ENCODE measurements around the gene PINK1. TPM values are rescaled to one million over a fixed set of nuclear protein-coding genes. Genes with fewer than 3 reads are reported as not detected.

The PINK1 gene
- total RNA-seq, 1 donor from 2014 or later = 3.8 TPM

DNA sequence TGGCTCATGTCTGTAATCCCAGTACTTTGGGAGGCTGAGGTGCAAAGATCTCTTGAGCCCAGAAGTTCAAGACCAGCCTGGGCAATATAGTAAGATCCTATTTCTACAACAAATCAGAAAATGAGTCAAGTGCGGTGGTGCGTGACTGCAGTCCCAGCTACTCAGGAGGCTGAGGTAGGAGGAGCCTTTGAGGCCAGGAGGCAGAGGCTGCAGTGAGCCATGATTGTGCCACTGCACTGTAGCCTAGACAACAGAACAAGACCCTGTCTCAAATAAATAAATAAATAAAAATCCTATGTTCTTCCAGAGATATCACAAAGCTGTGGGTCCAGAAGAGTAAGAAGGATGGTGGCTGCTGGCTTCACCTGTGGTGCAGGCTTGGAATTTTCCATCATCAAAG, 22.3 kb upstream of the PINK1 start:
- intact Hi-C loops (cut with micrococcal nuclease) = no loop called here

DNA sequence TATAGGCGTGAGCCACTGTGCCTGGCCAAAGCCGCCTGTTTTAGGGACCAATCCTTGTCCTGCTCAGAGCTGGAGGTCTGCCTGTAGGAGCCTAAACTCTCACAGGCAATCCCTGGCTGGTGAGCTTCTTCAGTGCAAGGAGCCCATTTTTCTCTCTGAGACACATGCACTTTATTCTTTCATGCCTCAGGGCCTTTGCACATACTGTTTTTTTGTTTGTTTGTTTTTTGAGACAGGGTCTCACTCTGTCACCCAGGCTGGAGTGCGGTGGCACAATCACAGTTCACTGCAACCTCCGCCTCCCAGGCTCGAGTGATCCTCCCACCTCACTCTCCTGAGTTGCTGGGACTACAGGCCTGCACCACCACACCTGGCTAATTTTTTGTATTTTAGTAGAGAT, 21.6 kb upstream of the PINK1 start:
- intact Hi-C loops (cut with micrococcal nuclease) = no loop called here

DNA sequence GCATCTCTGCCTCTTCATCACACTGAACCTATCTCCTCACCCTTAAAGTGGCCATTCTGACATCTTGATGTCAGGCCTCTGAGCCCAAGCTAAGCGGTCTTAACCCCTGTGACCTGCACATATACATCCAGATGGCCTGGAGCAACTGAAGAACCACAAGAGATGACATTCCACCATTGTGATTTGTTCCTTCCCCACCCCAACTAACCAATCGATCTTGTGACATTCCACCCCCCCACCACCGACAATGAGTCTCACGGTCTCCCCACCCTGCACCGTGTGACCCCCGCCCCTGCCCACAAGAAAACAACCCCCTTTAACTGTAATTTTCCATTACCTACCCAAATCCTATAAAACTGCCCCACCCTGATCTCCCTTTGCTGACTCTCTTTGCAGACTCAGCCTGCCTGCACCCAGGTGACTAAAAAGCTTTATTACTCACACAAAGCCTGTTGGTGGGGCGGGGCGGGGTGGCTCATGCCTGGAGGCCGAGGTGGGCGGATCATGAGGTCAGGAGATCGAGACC, 21.0 kb upstream of the PINK1 start:
- intact Hi-C loops (cut with micrococcal nuclease) = no loop called here

DNA sequence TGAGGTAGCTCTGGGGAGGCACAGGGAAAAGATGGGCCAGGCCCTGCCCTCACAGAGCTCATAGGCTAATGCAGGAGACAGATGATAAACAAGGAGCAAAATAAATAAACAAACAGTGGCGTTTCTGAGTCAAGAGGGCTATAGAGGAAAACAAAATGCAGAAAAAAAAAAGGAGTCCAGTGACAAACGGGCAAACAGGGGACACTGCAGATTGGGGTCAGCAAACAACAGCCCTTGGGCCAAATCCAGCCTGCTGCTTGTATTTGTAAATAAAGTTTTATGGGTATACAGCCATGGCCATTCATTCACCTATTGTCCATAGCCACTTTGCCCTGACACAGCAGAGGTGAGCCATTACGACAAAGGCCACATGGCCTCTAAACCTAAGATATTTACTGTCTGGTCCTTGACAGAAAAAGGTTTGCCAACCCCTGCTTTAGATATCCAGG, 19.1 kb upstream of the PINK1 start:
- intact Hi-C loops (cut with micrococcal nuclease) = no loop called here

DNA sequence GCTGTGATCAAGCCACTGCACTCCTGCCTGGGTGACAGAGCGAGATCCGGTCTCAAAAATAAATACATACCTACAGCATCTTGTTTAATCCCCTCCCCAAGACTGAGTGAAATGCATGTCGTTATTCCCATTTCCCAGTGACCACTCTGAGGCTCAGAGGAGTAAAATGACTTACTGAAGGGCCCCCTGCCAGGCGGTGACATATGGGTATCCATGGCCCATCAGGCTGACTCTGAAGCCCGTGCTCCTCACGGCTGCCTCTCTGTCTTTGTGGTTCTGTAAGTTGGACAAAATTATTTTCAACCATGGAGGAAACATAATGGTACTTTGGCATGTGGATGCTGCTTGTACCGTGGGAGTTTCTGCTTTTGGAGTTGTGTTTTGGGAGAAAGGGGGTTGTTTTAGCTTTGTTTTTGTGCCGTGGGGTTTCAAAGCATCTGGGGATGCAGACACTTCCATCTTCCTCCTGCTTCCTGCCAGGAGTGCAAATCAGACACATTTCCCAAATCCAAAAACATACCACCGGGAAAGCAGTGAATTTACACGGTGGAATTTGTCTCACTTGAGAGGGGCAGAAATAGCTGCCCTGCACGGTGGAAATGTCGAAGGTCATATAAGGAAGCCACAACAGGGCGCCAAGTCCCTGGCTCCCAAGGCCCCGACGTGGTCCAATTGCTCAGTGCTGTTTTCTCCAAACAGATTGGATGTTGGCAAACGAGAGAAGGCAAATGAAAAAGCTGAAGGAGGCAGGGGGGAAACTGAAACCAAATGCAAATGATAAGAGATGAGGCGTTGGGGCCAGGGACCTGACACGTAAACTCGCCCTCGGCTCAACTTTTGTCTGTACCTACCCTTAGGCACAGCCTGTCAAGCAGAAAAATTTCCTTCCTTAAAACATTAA, 17.1 kb upstream of the PINK1 start:
- intact Hi-C loops (cut with micrococcal nuclease) = no loop called here

DNA sequence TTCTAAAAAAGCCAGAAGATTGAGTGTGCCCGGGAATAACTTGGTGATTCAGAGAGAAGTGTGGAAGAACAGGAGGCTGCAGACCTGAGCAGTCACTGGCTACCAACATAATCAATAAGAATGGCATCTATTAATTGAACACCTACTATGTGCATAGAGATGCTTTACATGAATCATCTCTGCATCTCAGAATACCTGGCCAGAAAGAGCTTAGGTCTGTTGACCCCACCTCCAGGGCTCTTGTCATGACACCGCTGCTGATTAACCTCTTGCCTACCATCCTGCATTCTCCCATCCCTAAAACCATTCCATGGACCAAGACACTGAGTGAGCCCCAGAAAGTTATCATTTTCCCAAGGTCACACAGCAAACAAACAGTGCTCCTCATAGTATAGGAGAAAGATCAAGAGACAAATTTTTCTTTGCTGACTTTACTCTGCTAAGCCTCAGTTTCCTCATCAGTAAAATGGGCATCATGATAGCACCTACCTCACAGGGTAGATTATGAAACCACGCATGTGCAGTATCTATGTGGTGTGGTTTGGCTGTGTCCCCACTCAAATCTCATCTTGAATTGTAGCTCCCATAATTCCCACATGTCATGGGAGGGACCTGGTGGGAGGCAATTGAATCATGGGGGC, 16.3 kb upstream of the PINK1 start:
- intact Hi-C loops (cut with micrococcal nuclease) = no loop called here

DNA sequence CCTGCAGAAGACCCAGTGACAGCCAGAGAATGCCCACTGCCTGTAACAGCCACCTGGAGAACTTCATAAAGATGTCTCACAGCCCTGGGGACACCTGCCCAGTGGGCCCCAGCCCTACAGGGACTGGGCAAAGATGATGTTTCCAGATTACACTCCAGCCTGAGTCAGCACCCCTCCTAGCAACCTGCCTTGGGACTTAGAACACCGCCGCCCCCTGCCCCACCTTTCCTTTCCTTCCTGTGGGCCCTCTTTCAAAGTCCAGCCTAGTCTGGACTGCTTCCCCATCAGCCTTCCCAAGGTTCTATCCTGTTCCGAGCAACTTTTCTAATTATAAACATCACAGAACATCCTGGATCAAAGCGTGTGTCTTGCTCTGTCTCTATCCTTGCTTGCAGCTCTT, 14.7 kb upstream of the PINK1 start:
- intact Hi-C loops (cut with micrococcal nuclease) = no loop called here

DNA sequence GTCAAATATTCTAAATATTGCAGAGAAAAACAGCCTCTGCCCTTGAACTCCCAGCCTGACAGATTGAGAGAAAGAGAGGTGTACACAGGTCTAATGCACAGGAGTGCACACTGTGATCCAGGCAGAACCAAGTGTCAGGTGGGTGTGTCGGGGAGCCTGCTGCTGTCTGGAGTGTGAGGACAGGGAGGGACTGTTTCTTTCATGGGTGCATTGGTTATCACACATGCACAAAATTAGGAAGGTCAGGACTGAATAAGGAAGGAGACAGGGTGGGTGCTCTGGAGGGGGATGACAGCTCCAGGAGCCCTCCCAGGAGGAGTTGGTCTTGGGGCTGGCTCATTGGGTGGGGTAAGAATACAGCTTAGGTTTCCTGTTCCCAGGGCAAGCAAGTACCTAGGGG, 13.3 kb upstream of the PINK1 start:
- intact Hi-C loops (cut with micrococcal nuclease) = no loop called here

DNA sequence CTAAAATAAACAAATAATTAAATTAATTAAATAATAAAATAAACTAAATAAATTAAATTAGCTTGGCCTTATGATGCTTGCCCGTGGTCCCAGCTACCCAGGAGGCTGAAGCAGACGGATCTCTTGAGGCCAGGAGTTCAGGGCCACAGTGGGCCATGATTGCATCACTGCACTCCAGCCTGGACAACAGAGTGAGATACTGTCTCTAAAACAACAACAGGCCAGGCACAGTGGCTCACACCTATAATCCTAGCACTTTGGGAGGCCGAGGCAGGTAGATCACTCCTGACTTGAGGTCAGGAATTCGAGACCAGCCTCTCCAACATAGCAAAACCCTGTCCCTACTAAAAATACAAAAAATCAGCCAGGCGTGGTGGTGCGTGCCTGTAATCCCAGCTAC, 12.2 kb upstream of the PINK1 start:
- intact Hi-C loops (cut with micrococcal nuclease) = no loop called here

DNA sequence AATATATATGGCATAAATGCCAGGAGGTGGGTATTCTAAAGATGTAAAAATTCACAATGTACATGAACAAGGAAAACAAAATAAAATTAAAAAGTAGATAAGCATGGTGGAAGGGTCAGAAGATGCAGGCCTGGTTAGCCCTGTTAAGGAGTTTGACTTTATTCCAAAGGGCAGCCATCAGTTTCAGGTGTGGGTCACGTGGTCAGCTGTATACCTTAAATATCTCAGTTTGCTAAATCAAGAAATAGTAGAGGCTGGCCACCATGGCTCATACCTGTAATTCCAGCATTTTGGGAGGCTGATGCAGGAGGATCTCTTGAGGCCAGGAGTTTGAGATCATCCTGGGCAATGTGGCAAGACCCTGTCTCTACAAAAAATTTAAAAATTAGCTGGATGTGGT, 8.5 kb upstream of the PINK1 start:
- intact Hi-C loops (cut with micrococcal nuclease) = no loop called here

DNA sequence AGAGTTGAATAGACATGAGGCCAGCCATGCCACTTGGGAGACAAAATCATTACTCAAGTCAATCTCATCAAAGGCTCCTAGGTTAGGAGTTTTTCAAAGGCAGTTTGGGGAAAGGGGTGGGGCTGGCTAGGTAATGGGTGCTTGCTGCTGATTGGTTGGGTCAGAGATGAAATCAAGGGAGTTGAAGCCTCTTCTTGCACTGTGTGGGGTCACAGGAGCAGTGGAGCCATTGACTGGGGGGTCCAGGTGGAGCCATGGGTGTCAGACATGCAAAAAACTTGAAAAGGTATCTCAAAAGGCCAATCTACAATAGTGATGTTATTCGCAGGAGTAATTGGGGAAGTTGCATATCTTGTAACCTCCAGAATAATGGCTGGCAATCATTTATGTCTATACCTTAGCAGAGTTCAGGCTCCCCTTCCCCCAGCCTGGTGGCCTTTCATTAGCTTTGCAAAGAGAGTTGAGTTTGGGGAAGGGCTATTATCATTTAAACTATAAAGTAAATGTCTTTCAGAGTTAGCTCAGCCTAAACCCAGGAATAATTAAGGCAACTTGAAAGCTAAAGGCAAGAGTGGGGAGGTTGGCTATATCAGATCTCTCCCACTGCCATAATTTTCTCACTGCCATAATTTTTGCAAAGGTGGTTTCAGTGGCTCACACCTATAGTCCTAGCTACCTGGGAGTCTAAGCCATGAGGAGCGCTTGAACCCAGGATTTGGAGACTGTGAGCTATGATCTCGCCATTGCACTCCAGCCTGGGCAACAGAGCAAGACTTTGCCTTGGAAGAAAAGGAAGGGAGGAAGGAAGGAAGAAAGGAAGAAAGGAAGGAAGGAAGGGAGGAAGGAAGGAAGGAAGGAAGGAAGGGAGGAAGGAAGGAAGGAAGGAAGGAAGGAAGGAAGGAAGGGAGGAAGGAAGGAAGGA, 7.8 kb upstream of the PINK1 start:
- intact Hi-C loops (cut with micrococcal nuclease) = no loop called here

DNA sequence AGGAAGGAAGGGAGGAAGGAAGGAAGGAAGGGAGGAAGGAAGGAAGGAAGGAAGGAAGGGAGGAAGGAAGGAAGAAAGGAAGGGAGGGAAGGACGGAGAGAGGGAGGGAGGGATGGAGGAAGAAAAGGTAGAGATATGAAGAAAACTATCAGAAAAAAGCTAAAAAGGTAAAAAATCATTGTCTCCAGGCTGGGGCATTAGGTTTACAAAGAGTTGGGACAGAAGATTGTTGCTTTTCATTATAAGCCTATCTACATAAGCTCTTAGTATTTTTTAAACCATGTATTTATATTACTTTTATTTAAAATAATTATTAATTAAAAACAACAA, 7.2 kb upstream of the PINK1 start:
- intact Hi-C loops (cut with micrococcal nuclease) = no loop called here

DNA sequence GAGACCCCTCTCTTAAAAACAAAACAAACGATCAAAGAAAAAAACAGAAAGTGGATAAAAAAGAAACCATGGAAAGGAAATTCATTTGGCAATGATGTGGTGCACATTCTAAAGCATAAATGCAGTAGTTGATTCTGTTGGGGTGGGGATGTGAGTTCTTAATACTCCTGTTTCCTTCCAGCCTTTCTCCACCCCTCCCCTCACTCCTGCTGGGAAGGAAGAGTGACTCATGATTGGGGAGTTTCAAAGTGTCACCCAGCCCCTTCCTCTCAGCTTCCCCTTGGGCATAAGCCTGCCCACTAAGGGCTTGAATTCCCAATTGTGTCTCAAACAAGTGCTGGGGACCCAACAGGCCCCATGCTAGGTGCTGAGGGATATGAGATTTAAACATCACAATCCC, 6.7 kb upstream of the PINK1 start:
- intact Hi-C loops (cut with micrococcal nuclease) = no loop called here

DNA sequence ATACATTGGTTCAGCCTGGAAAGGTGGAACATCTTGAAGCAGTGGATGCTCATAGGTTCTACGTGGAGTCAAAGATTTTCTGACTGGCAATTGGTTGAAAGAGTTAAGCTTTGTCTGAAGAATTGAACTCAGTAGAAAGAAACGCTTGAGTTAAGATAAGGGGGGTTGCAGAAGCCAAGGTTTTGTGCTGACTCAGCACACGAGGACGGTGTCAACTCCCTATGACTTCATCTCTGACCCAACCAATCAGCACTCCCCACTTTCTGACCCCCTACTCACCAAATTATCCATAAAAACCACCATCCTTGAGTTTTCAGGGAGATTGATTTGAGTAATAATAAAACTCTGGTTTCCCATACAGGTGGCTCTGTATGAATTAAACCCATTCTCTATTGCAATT, 2.5 kb upstream of the PINK1 start:
- intact Hi-C loops (cut with micrococcal nuclease) = loop anchor here (5.0 kb wide), 1 partner anchor 123 kb away; the partner anchor contains the start of gene MUL1

DNA sequence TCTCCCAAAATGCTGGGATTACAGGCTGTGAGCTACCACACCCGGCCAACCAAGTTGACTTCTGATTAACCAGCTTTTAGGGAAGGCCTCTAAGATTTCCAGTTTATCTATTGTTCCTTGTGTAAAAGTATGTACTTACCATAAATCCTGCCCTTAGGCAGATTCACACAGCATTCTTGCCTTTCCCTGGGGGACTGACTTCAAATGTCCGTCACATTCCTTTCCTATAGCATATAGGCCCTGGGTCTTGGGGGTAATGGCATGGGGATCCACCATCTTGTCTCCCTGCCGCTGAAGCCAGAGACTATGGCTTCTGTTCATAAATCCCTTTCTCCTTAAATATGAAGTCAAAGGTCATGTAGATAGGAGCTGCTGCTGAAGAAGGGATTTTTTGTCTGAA, 872 bp upstream of the PINK1 start:
- intact Hi-C loops (cut with micrococcal nuclease) = loop anchor here (5.0 kb wide), 1 partner anchor 125 kb away; the partner anchor contains the start of gene MUL1

DNA sequence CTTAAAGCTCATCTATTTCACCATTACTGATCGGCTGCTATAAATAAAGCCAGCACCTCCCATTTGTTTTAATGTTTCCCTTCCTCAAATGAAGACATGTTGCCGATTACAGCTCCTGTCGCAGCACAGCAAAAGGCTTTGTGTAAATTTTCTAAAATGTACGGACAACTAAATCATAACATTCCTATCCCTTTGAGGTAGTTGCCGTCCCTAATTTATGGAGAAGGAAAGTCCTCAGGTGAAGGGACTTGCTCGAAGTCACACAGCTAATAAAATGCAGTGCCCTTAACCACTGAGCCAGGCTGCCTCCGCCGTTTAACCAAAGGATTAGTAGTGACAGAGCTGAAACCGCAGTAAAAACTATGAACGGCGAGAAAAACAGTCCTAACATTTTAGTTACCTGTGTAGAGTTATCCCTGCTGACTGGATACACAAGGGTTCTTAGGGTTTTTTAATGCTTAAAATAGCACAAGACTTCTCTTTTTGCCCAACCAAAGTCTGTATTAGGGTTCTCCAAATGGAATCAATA, 871 bp downstream of the PINK1 start:
- intact Hi-C loops (cut with micrococcal nuclease) = loop anchor here (1.0 to 5.0 kb wide), 2 partner anchors 27 to 127 kb away; partner anchors contain the start of genes DDOST and MUL1

DNA sequence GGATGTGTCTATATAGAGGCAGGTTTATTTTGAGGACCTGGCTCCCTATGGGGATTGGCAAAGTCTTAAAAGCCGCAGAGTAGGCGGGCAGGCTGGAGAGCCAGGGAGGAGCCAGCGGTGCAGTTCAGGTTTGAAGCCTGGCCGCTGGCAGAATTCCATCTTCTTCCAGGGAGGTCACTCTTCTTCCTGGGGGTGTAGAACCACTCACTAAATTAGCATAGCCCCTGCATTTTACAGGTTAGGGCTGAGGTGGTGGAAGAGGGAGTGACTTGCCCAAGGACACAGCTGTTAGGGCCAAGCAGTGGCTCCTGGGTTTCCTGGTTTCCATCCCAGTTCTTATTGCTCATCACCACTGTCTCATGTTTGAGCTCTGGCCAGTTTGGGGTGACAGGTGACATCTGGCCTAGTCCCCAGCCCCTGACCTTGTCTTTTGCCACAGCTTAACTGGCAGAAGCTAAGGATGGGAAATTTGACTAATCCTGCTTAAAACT, 1.4 kb downstream of the PINK1 start:
- intact Hi-C loops (cut with micrococcal nuclease) = loop anchor here (1.0 to 5.0 kb wide), 2 partner anchors 27 to 127 kb away; partner anchors contain the start of genes DDOST and MUL1

DNA sequence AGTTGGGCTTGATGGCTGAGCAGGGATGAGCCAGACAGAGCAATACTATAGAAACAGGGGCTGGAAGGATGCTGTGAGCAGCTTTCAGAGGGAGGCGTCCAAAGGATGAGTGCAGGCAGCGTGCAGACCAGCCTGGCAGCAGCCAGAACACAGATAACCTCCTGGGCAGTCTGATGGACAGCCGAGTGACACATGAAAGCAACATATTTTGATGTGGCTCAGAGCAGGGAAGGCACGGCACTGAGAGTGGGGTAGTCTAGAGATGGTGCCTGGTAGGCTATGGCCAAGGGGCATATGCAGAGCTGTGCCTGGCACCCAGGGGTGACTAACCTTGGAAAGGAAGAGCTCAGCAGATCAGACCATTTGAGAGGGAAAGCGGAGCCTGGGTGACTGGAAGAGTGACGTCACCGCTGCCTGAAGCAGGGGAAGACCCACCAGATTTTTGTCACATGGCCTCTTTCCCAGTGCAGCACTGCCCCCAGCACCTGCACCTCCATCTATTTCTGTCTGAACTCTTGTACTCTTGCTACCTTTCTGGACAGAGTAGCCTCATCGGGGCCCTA, 3.6 kb downstream of the PINK1 start:
- intact Hi-C loops (cut with micrococcal nuclease) = no loop called here

DNA sequence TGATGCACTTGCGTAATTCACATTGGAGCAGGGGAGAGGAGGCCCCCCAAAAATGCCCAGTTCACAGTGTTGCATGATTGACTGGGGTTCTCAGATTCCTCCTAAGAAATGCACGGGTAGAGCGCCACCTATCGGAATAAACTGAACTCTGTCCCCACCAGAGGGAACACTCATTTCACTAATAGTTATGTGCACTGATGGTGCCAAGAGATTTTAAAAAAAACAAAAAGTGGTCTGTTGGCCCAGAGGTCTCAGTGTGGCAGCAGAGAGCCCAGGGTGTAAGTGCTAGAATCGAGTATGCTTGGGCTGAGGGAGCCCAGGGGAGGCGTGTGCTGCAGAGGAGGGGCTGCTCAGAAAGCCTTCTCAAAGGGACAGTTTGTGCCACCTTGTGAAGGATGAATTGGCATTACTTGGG, 6.9 kb downstream of the PINK1 start:
- intact Hi-C loops (cut with micrococcal nuclease) = loop anchor here (1.0 kb wide), 1 partner anchor 118 kb away; no protein-coding TSS in a partner anchor

DNA sequence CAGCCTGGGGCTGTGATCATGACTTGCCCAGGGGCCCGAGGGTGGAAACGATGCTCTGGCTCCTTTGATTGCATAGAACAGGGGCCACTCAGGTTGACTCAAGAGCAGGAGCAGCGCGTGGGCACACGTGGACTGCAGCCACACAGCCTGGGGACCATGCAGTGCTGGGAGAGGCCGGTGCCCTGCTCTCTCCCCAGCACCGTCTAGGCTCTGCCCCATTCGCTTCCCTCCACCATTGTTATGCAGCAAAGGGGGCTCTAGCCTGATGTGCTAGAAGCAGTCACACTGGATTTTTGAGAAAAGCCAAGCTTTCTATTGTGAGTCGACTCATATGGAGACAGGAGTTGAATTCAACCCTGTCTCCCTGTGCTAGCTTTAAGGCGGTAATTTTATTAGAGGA, 8.7 kb downstream of the PINK1 start:
- intact Hi-C loops (cut with micrococcal nuclease) = no loop called here

Data from T-helper 2 cell treated with Interferon-gamma antibody and Interleukin-4, amounts not matched to agents 100 ng/mL and 5 ng/mL, for 36 hours (primary cell).